Measurements from ENCODE around the gene PKN3. TPM values are rescaled to one million over a fixed set of nuclear protein-coding genes. Genes with fewer than 3 reads are reported as not detected.
A peak's percentile ranks its signal among the peaks of the same experiment; 100 is the strongest.

The PKN3 gene
- total and polyA plus RNA-seq, 2 of the 13 experiments (the other 11 are each of a cell fraction or from before 2014, with no cell fraction given): 10.5 to 13.2 TPM

DNA sequence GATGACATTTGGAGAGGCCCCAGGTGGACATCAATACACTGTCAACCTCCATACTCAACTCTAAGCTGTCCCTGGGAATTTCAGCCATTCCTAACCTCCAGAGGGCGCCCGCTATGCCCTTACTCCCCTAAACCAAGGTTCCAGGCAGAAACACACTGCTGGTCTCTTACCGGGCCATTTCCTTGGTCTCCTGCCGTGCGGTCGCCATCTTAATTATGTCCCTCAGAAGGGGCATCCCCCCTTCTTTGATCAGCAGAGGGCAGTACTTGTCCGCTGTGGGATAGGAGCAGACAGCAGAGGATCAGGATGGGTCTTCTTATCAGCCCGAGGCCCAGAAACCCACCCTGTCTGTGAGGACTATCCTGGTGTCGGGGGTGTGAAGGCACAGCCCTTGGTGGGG is 31.0 kb downstream of the PKN3 start (continued):
- TF ChIP-seq, protein P1, sequence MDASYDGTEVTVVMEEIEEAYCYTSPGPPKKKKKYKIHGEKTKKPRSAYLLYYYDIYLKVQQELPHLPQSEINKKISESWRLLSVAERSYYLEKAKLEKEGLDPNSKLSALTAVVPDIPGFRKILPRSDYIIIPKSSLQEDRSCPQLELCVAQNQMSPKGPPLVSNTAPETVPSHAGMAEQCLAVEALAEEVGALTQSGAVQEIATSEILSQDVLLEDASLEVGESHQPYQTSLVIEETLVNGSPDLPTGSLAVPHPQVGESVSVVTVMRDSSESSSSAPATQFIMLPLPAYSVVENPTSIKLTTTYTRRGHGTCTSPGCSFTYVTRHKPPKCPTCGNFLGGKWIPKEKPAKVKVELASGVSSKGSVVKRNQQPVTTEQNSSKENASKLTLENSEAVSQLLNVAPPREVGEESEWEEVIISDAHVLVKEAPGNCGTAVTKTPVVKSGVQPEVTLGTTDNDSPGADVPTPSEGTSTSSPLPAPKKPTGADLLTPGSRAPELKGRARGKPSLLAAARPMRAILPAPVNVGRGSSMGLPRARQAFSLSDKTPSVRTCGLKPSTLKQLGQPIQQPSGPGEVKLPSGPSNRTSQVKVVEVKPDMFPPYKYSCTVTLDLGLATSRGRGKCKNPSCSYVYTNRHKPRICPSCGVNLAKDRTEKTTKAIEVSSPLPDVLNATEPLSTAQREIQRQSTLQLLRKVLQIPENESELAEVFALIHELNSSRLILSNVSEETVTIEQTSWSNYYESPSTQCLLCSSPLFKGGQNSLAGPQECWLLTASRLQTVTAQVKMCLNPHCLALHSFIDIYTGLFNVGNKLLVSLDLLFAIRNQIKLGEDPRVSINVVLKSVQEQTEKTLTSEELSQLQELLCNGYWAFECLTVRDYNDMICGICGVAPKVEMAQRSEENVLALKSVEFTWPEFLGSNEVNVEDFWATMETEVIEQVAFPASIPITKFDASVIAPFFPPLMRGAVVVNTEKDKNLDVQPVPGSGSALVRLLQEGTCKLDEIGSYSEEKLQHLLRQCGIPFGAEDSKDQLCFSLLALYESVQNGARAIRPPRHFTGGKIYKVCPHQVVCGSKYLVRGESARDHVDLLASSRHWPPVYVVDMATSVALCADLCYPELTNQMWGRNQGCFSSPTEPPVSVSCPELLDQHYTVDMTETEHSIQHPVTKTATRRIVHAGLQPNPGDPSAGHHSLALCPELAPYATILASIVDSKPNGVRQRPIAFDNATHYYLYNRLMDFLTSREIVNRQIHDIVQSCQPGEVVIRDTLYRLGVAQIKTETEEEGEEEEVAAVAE (CRISPR knock-in tag; IDR thresholded peaks at IDR 0.05; ENCODE audit: borderline replicate concordance): peak; percentile 59; the same call in 1 of the 2 replicates
- TF ChIP-seq MAZ (IDR thresholded peaks at IDR 0.05; ENCODE audit: borderline replicate concordance, low read depth, low read length) (no peak), MAZ (CRISPR knock-in tag; IDR thresholded peaks at IDR 0.05; ENCODE audit: low read depth) (no peak), JDP2 (CRISPR knock-in tag; IDR thresholded peaks at IDR 0.05; ENCODE audit: borderline replicate concordance) (no peak), MIER2 (CRISPR knock-in tag; IDR thresholded peaks at IDR 0.05) (no peak), TGIF2 (CRISPR knock-in tag; IDR thresholded peaks at IDR 0.05) (no peak), ZNF180 (CRISPR knock-in tag; IDR thresholded peaks at IDR 0.05; ENCODE audit: borderline replicate concordance, low read depth) (no peak), JARID2 (CRISPR knock-in tag; IDR thresholded peaks at IDR 0.05; ENCODE audit: insufficient replicate concordance) (no peak), RBM39 (IDR thresholded peaks at IDR 0.05; ENCODE audit: low read depth, low read length, poor library complexity, severe bottlenecking) (no peak), ATM (IDR thresholded peaks at IDR 0.05; ENCODE audit: borderline replicate concordance) (no peak), ZFP41 (CRISPR knock-in tag; IDR thresholded peaks at IDR 0.05; ENCODE audit: borderline replicate concordance) (no peak), ZBTB20 (CRISPR knock-in tag; IDR thresholded peaks at IDR 0.05; ENCODE audit: borderline replicate concordance, low read depth) (no peak), NFYB (CRISPR knock-in tag; IDR thresholded peaks at IDR 0.05) (no peak), PAWR (CRISPR knock-in tag; IDR thresholded peaks at IDR 0.05; ENCODE audit: borderline replicate concordance) (no peak), SALL1 (CRISPR knock-in tag; IDR thresholded peaks at IDR 0.05) (peak; percentile 67), ZNF607 (CRISPR knock-in tag; IDR thresholded peaks at IDR 0.05; ENCODE audit: borderline replicate concordance) (peak; percentile 17; the same call in 1 of the 2 replicates), PHB2 (IDR thresholded peaks at IDR 0.05; ENCODE audit: partially characterized antibody) (no peak), HNRNPL (IDR thresholded peaks at IDR 0.05; ENCODE audit: low read depth, low read length) (no peak), ZNF253 (CRISPR knock-in tag; IDR thresholded peaks at IDR 0.05; ENCODE audit: borderline replicate concordance) (no peak), TBP (CRISPR knock-in tag; IDR thresholded peaks at IDR 0.05) (no peak)
- TF ChIP-seq, protein P2, sequence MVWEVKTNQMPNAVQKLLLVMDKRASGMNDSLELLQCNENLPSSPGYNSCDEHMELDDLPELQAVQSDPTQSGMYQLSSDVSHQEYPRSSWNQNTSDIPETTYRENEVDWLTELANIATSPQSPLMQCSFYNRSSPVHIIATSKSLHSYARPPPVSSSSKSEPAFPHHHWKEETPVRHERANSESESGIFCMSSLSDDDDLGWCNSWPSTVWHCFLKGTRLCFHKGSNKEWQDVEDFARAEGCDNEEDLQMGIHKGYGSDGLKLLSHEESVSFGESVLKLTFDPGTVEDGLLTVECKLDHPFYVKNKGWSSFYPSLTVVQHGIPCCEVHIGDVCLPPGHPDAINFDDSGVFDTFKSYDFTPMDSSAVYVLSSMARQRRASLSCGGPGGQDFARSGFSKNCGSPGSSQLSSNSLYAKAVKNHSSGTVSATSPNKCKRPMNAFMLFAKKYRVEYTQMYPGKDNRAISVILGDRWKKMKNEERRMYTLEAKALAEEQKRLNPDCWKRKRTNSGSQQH (CRISPR knock-in tag; IDR thresholded peaks at IDR 0.05; ENCODE audit: low read depth): no peak
- TF ChIP-seq, protein P3, sequence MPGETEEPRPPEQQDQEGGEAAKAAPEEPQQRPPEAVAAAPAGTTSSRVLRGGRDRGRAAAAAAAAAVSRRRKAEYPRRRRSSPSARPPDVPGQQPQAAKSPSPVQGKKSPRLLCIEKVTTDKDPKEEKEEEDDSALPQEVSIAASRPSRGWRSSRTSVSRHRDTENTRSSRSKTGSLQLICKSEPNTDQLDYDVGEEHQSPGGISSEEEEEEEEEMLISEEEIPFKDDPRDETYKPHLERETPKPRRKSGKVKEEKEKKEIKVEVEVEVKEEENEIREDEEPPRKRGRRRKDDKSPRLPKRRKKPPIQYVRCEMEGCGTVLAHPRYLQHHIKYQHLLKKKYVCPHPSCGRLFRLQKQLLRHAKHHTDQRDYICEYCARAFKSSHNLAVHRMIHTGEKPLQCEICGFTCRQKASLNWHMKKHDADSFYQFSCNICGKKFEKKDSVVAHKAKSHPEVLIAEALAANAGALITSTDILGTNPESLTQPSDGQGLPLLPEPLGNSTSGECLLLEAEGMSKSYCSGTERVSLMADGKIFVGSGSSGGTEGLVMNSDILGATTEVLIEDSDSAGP (CRISPR knock-in tag; IDR thresholded peaks at IDR 0.05; ENCODE audit: borderline replicate concordance): no peak; the same call in 1 of the 2 replicates
